ENCODE results near the gene HDAC4.

The HDAC4 gene

DNA sequence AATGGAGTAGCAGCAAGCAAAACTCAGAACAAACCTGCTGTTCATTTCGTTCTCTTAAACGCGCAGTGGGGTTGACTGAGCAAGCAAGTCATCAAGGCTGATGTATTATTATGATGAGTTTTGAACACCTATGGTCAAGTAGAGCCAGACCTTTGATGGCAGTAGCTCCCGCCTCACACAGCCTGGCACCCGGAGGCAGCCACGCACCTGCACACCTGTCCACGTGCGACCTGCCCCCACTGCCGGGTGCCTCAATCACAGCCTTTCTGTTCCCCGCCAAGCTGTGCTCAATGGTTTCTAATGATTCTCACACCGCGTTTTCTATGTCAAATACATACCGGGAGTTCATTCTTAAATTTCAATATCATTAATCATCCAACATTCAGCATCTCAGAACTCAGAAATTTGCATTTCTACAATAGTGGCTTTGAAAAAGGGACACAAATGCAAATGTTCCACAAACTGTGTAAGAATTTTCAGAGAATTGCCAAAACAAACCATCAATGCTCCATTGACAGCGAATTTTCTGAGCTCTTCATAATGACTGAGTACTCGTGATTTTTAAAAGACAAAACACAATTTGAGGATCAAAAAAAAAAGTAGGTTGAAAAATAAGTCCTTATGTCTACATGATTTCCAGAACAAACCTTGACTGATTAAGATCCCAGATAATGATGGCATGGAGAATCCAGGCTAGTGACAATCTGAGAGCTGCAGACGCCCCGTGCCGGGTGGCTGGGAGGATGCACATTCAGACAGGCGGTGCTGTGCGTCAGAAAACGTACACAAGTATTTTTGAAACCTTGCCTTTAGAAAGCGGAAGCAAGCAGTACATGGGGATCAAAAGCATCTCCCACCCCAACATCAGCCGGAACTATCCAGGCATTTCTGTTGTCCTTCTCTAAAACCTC is 56.6 kb downstream of the HDAC4 start:
- no peak for DNase-seq

GRCh38 chr2:239343460-239343859 is 57.4 kb downstream of the HDAC4 start:
- DNase-seq, result no peak

- DNase-seq, result no peak
Observed at GRCh38 chr2:239341840-239342239, 59.0 kb downstream of the HDAC4 start.

DNA sequence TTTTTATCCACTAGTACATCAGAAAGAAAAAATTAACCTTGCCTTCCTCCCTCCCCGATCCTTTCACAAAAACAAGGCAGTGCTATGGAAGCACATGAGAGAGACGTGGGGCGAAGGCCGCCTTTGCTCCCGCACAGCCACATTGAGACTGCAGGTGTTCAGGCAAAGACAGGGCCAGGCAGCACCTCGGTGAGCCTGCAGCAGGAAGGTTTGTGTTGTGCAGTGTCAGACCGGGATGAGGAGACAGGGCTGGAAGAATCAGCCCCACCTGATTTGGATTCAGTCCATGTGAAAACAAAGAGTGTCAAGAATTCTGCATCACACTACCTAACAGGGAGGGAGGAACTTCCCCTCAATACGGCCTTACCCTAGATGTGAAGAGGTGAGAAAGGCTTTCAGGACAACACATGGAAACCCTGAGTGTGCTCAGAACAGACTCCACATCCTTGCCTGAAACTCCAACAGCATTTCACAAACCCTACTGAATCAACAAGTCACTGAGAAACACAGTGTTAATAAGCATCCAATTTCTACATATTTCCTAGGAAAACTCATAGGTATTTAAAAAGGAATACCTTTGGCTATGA is 59.6 kb downstream of the HDAC4 start:
- no peak for DNase-seq

GRCh38 chr2:239339726-239340601 is 60.9 kb downstream of the HDAC4 start:
- DNase-seq, result peak; percentile 35 to 48

DNA sequence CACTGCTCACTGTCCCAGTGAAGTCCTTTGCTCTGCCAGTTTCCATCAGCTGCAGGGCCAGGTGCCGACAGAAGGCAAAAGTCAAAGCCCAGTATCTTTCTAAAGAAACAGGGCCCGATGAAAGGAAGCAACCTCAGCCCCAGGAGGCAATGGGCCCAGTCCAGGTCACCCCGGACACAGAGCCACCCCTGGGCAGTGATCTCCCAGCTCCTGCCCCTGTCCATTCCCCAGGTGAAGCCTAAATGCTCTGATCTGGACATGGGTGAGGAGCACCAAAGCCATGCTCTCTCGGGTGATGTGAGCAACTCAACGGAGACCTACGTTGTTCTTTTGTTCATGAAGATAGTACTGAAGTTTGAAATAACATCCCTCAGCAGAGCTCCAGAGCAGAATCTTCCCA is 61.6 kb downstream of the HDAC4 start:
- no peak for DNase-seq

GRCh38 chr2:239337877-239338484 is 62.8 kb downstream of the HDAC4 start:
- DNase-seq, result no peak

GRCh38 chr2:239337122-239337876 is 63.5 kb downstream of the HDAC4 start:
- DNase-seq, result no peak

DNA sequence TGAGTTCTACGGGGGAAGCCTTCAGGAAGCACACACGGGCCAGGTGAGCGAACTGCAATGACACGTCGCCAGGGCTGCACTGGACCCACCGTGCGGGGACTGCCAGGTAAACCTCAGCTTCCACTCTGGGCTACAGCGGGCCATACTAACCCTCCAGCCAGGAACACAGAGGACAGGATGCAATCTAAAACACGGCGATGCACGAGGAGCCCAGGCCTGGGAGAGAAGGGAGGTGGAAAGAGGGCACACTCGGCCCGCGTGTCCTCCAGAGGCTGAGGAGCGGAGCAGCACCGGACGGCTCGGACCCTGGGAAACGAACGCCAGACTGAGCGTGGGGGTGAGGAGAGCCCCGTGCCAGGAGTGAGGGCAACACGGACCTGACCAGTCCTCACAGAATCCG is 69.3 kb downstream of the HDAC4 start:
- no peak for DNase-seq

DNA sequence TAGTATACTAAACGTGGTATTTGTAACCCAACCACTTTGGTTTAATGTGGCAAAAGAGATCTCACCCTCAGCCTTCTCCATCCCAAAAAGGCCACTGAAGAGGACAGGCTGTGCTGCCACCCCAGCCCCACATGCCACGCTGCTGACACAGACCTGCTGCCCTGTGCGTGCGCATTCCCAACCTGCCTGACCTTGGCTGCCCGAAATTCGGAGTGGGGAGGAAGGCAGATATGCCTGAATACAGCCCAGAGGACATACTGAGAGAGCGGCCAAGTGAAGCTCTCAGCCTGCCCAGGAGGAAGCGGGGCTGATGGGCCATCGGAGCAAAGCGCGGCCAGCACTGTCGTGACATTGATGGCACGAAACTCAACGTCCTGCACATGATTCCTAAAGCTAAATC is 70.0 kb downstream of the HDAC4 start:
- no peak for DNase-seq

DNA sequence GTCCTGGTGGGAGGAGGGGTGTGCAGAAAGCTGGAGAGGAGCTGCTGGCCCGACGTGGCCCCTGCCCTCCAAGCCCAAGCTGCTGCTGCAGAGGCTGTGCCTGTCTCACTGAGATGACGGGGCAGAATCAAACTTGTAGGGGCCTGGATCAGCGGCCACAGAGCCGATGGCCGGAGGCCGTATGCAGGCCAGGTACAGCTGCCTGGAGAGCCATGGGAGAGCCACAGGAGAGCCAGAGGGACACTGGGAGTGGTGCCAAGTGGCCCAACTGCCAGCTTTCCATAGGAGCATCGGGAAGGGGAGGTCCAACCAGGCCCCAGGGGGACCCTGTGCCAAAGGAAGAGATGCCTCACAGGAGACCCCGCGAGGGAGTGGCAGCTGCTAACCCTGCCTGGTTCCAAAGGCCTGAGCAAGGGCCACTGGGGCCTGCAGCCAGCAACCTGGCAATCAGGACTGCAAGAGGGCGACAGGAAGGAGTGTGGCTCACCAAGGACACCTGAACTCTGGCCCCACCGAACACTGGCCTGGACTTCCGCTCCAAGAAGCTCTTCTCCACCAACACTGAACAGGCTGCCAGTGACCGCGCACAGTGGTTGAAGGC is 70.7 kb downstream of the HDAC4 start:
- DNase-seq, result no peak

DNA sequence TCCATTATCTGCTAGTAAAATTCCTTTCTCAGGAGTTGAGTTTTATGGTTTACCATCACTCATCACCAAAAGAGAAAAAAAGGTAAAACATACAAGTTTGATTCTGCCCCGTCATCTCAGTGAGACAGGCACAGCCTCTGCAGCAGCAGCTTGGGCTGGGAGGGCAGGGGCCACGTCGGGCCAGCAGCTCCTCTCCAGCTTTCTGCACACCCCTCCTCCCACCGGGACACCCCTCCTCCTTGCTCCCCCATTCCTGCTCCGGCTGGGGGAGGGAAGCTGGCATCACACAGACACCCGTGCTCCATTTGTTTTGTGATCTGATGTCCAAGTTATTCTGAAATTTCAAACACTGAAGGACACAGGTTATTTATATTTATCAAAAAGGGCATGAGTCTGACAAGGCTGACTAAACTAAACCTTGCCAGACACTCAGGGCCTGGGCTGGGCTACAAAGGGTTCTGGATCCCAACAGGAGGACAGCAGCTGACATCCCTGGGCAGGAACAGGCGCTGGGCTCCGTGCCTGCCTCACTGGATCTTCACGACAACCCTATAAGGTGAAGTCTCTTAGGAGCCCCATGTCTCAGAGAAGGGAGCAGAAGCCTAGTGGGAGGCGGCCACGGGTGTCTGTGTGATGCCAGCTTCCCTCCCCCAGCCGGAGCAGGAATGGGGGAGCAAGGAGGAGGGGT is 71.4 kb downstream of the HDAC4 start:
- DNase-seq, result no peak

DNA sequence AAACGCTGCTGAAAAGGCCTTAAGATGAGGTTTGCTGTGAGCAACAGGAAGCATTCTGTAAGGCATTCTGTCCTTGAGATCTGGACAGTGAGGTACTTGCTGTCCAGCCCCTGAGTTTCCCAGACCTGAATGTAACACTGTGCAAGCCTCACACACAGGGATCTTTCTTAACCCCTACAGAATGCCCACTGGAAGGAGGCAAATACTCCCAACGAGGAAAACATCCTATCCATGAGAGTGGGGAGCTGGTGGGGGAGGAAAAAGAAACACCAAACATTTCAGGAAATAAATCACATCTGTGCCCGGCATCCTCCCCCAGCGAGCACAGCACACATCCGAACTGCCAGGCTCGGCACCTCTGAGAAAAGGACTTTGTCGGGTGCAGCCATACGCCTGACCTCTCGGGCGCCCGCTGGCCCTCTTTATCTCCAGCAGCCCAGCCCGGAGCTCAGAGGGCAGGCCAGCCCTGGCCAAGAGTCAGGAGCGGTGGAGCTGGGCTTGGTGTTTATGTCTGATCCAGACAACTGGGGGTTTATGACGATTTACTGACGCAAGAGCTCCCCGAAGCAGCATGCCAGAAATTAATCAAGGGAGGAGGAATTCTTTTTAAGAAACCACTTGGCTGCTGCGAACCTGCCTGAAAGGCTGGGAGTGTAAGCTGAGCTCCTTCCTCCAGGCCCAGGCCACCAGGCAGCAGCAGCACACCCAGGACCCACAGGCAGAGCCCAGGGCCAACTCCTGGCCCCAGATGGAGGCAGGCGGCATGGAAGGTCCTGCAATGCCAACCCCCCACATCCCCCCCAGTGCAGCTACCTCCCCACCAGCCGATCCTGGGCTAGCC is 72.2 kb downstream of the HDAC4 start:
- no peak for DNase-seq

DNA sequence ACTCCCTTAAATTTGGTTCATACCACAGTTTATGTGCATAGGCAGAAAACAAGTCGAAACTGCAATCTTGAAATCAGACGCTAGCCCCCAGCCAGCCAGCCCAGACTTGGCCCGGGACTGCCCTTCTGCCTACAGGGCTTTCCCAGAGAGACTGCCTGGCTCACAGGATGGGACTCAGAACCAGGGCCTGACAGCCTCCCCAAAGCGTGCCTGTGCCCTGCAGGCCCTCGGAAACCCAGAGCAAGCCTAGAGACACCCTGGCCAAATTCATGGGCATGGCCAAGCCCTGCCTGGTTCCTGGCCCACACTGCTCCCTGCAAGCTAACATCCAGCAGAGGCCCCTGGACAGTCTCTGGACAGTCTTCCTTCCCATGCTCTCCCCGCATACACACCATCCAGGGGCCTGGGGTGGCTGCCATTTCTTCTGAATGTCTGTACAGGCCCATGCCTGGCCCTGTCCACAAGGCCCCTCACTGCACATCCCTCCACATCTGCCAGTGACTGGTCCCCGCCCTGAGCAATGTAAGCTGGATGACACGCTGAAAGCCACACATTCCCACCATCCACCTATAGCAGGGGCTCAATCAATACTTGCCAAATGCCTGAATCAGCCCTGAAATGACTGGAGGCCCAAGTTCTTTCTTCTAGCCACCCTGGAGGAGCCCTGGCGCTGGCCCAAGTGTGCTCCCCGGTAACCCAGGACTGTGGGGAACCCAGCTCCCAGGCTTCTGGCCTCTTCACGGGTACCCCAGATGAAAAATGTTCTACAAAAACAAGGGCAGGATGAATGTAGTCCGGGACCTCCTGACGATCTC is 73.1 kb downstream of the HDAC4 start:
- no peak for DNase-seq

DNA sequence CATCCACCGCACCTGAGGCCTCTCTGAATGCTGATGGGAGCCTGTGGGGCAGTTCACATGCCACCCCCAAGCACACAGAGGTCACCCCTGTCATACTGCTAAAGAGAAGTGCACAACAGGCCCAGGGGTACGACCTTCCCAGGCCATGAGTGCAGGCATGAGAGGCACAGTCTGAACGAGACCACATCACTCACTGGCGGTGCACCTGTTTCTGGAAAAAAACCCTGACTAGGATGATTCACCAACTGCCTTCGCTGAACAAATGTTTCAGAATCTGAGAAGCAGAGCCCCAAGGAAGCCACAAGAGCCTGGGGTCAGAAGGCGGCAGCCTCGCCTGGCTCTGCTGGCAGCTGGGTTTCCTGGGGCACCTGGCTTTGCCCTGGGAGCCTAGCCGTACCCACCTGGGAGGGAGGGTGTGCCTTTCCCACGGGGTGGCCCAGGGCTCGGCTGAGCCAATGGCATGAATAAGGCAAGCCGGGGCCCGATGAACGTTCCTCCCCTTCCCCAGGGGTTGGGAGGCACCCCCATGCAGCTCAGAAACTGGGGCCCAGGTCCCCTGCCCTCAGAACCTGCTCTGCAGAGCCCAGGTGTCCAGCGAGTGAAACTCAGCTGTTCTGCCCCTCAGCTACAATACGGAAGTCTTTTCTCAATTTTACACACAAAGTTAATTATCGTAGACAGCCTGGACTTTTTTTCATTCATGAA is 73.8 kb downstream of the HDAC4 start:
- no peak for DNase-seq

DNA sequence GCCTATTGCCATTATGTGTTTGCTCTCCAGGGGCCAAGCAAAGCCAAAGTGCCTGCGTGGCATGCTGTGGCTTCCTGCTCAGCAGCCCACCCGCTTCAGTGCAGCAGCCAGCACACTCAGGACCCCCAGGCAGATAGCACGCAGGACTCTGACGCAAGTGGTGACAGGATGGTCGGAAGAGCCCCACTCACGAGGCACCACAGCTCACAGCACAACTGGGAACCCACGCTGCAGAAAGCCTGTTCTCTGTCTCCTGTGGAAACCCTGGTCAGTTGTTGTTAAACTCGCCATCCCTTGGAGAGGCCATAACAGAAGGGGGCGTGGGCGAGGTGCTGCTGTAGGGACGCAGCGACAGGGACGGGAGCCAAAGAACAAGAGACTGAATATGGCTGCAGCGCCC is 76.4 kb downstream of the HDAC4 start:
- no peak for DNase-seq

DNA sequence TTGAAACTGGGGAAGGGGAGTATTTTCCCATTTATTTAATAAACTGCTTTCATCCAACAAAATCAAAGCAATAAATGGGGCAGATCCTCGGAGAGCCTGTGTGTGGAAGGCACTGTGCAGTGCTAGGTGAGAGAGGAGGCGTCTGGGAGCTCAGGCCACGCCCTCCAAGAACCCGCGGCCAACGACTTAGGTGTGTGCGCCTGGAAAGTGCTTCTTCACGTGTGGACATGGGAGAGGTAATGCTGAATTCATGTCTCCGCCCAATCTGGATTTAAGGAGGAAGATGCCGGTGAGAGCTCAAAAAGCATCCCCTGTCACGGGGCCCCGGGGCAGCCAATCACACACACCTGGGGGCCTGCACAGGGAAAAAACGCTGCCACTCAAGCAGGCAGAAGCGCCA is 77.4 kb downstream of the HDAC4 start:
- DNase-seq, result no peak

- no peak for DNase-seq
Observed at GRCh38 chr2:239322416-239323086, 78.3 kb downstream of the HDAC4 start.
